Thymus (tissue), 11 donors: ENCODE data around the gene S100G. TPM values are rescaled to one million over a fixed set of nuclear protein-coding genes. Genes with fewer than 3 reads are reported as not detected.
"Not testable (repeated sequence)": the region's sequence is repeated elsewhere in the genome, so short reads cannot be mapped to it uniquely, and the experiment has no call there.

Source experiments
- DNase-seq, 9 donors: peaks; one replicate each; pipeline ENCODE4 v3.0.0-alpha.2; 2013; ENCODE audit warnings: low spot score in 9 of 9, low read depth in 6 of 9, missing footprints in 1 of 9
- H3K27ac ChIP-seq, 2 donors: one replicate each; pipeline ENCODE4 v1.5.1; 2013; ENCODE audit warnings: control low read depth in 1 of 2, low read depth in 1 of 2, low read length in 1 of 2, mild to moderate bottlenecking in 1 of 2, moderate library complexity in 1 of 2
- H3K27me3 ChIP-seq, 2 donors: one replicate each; pipeline ENCODE4 v1.5.1; 2013; ENCODE audit warnings: low read length in 1 of 2; ENCODE audit not compliant: control insufficient read depth in 2 of 2, insufficient read depth in 1 of 2
- H3K36me3 ChIP-seq, 2 donors: one replicate each; pipeline ENCODE4 v1.5.1; 2013; ENCODE audit warnings: low read length in 1 of 2, mild to moderate bottlenecking in 1 of 2, moderate library complexity in 1 of 2; ENCODE audit not compliant: control insufficient read depth in 2 of 2, insufficient read depth in 2 of 2
- H3K4me1 ChIP-seq, 2 donors: one replicate each; pipeline ENCODE4 v1.5.1; 2013; ENCODE audit warnings: low read length in 2 of 2; ENCODE audit not compliant: control insufficient read depth in 2 of 2, insufficient read depth in 2 of 2
- H3K4me3 ChIP-seq, 2 donors: one replicate each; pipeline ENCODE4 v1.5.1; 2013; ENCODE audit warnings: low read length in 2 of 2, control low read depth in 1 of 2, mild to moderate bottlenecking in 1 of 2
- H3K9me3 ChIP-seq, 2 donors: one replicate each; pipeline ENCODE4 v1.5.1; 2013; ENCODE audit warnings: low read length in 1 of 2, mild to moderate bottlenecking in 1 of 2; ENCODE audit not compliant: control insufficient read depth in 2 of 2, insufficient read depth in 1 of 2
- WGBS: extraction: QIAGEN DNeasy Blood & Tissue Kit; methylation state at CpG from one replicate; pipeline ENCODE4 v1.1.7; 2013; 5-methylcytosine and 5-hydroxymethylcytosine counted together
- polyA plus RNA-seq: library from polyadenylated mRNA; stranded (reverse); fragments of 200-250 nt; gene quantifications from one replicate; pipeline ENCODE4 v1.2.3, GENCODE V29; 2013
- total RNA-seq: library from RNA; stranded (reverse); fragments of 120-200 nt; gene quantifications from one replicate; pipeline ENCODE4 v1.2.4, GENCODE V29; 2013
- donor health status: healthy.

S100G gene
- total and polyA plus RNA-seq, 2 donors = 1.2 TPM; not detected in 1

- no peak overlapping the region for H3K4me3 ChIP-seq
- H3K27ac ChIP-seq = no peak overlapping the region
- no peaks in the 10 kb centered on the region for H3K9me3 ChIP-seq
- no peak for DNase-seq
- no peaks in the 10 kb centered on the region for H3K36me3 ChIP-seq
- 100% methylated on average over 1 of the region's 1 CpG for WGBS
- no peaks in the 10 kb centered on the region for H3K27me3 ChIP-seq
- H3K4me1 ChIP-seq = no peaks in the 10 kb centered on the region
Measured at GRCh38 chrX:16617382-16617781, 32.6 kb upstream of the S100G start.

- H3K9me3 ChIP-seq = no peaks in the 10 kb centered on the region
- WGBS = 100% methylated on average over 1 of the region's 1 CpG
- H3K27me3 ChIP-seq = no peaks in the 10 kb centered on the region
- no peaks in the 10 kb centered on the region for H3K36me3 ChIP-seq
- no peak overlapping the region for H3K27ac ChIP-seq
- DNase-seq = no peak
- H3K4me1 ChIP-seq = no peaks in the 10 kb centered on the region
- no peak overlapping the region for H3K4me3 ChIP-seq
Measured at GRCh38 chrX:16618422-16618821, 31.5 kb upstream of the S100G start.

GRCh38 chrX:16619024-16619423 lies 30.9 kb upstream of the S100G start:
- no peak for DNase-seq

GRCh38 chrX:16628511-16628910 lies 21.4 kb upstream of the S100G start:
- 99% methylated on average over 6 of the region's 6 CpGs for WGBS
- not testable (repeated sequence) for H3K4me1 ChIP-seq, H3K36me3 ChIP-seq, H3K4me3 ChIP-seq, H3K27me3 ChIP-seq, H3K9me3 ChIP-seq, DNase-seq, H3K27ac ChIP-seq

More at GRCh38 chrX:16619024-16619423, 30.9 kb upstream of the S100G start:
- H3K4me1 ChIP-seq = no peaks in the 10 kb centered on the region
- H3K9me3 ChIP-seq = no peaks in the 10 kb centered on the region
- no peak overlapping the region for H3K27ac ChIP-seq
- H3K36me3 ChIP-seq = no peaks in the 10 kb centered on the region
- H3K27me3 ChIP-seq = no peaks in the 10 kb centered on the region
- 94% methylated on average over 2 of the region's 2 CpGs for WGBS
- H3K4me3 ChIP-seq = no peak overlapping the region

GRCh38 chrX:16628946-16629595 lies 20.9 kb upstream of the S100G start:
- Histone ChIP-seq H3K27me3 (no peaks in the 10 kb centered on the region), H3K4me3 (no peak overlapping the region), H3K4me1 (no peaks in the 10 kb centered on the region), H3K27ac (no peak overlapping the region), H3K9me3 (no peaks in the 10 kb centered on the region), H3K36me3 (no peaks in the 10 kb centered on the region)
- 98% methylated on average over 17 of the region's 17 CpGs for WGBS
- DNase-seq = no peak

GRCh38 chrX:16629909-16630308 lies 20.0 kb upstream of the S100G start:
- no peaks in the 10 kb centered on the region for H3K9me3 ChIP-seq
- no peaks in the 10 kb centered on the region for H3K36me3 ChIP-seq
- no peak overlapping the region for H3K4me3 ChIP-seq
- 96% methylated on average over 4 of the region's 4 CpGs for WGBS
- no peak overlapping the region for H3K27ac ChIP-seq
- H3K27me3 ChIP-seq = no peaks in the 10 kb centered on the region
- no peaks in the 10 kb centered on the region for H3K4me1 ChIP-seq
- DNase-seq = no peak

- no peak for DNase-seq
- Histone ChIP-seq H3K27me3 (no peaks in the 10 kb centered on the region), H3K4me1 (no peaks in the 10 kb centered on the region), H3K4me3 (no peak overlapping the region), H3K9me3 (no peaks in the 10 kb centered on the region), H3K36me3 (no peaks in the 10 kb centered on the region), H3K27ac (no peak overlapping the region)
- 10% methylated on average over 4 of the region's 4 CpGs for WGBS
Measured at GRCh38 chrX:16633754-16634153, 16.2 kb upstream of the S100G start.

- Histone ChIP-seq H3K4me3 (no peak overlapping the region), H3K9me3 (no peaks in the 10 kb centered on the region), H3K27ac (no peak overlapping the region), H3K27me3 (no peaks in the 10 kb centered on the region), H3K36me3 (no peaks in the 10 kb centered on the region), H3K4me1 (no peaks in the 10 kb centered on the region)
- DNase-seq = no peak
- WGBS = 98% methylated on average over 5 of the region's 5 CpGs
Measured at GRCh38 chrX:16635040-16635439, 14.9 kb upstream of the S100G start.

- no peak overlapping the region for H3K27ac ChIP-seq
- DNase-seq = no peak
- no peaks in the 10 kb centered on the region for H3K9me3 ChIP-seq
- no peaks in the 10 kb centered on the region for H3K27me3 ChIP-seq
- 100% methylated on average over 3 of the region's 3 CpGs for WGBS
- H3K4me1 ChIP-seq = no peaks in the 10 kb centered on the region
- H3K36me3 ChIP-seq = no peaks in the 10 kb centered on the region
- H3K4me3 ChIP-seq = no peak overlapping the region
Measured at GRCh38 chrX:16635596-16635995, 14.4 kb upstream of the S100G start.
